HepG2 (cell line): ENCODE results near the gene UTP20. TPM values are rescaled to one million over a fixed set of nuclear protein-coding genes. Genes with fewer than 3 reads are reported as not detected.

ENCODE experiments used
- KMT2B ChIP-seq: IDR thresholded peaks from 2 replicates; pipeline ENCODE4 v1.6.1; 2016; ENCODE audit warnings: missing genetic modification reagents, missing compliant biosample characterization
- RNF2 ChIP-seq: fragments of 450-650 bp; conservative IDR thresholded peaks from 2 replicates; pipeline ENCODE4 v1.6.1; 2016; ENCODE audit warnings: low read depth
- polyA plus RNA-seq, 8 experiments: library from polyadenylated mRNA; depleted of rRNA in 3 of 8; stranded (reverse) in 7 of 8; unstranded in 1 of 8; fragments of >200 nt; fragmentation: Illumina TruSeq in 4 of 8; extraction: Trizol in 4 of 8; gene quantifications; 2 replicates each; pipeline versions ENCODE4 v1.2.1 to v1.2.3, GENCODE V29; 2011 to 2016; ENCODE audit warnings: low read depth in 4 of 8, missing spikeins in 1 of 8, mixed read lengths in 1 of 8; ENCODE audit not compliant: insufficient read depth in 1 of 8
- small RNA-seq, 3 experiments: library from RNA; depleted of rRNA; stranded (forward); fragments of <200 nt; gene quantifications; one replicate each; pipeline ENCODE3, GENCODE V24; 2012; ENCODE audit warnings: low read depth in 2 of 3, low replicate concordance in 1 of 3; ENCODE audit not compliant: insufficient read length in 3 of 3, insufficient read depth in 2 of 3
- total RNA-seq, 5 experiments: library from RNA; depleted of rRNA; stranded (reverse); fragments of >200 nt; fragmentation: Illumina TruSeq; extraction: Trizol; gene quantifications; 2 replicates each; pipeline ENCODE4 v1.2.3, GENCODE V29; 2016; ENCODE audit warnings: low read depth in 1 of 5
- TF ChIP-seq, protein P1 (sequence below): sonication (generic); formaldehyde crosslinking; IDR thresholded peaks from 2 replicates; pipeline ENCODE4 v1.5.1; 2020; ENCODE audit warnings: mild to moderate bottlenecking, missing genetic modification reagents, borderline replicate concordance

The UTP20 gene
- total and polyA plus RNA-seq, 2 of the 13 experiments (the other 11 are each of a cell fraction or from before 2014, with no cell fraction given), result 9.0 to 38.5 TPM

DNA sequence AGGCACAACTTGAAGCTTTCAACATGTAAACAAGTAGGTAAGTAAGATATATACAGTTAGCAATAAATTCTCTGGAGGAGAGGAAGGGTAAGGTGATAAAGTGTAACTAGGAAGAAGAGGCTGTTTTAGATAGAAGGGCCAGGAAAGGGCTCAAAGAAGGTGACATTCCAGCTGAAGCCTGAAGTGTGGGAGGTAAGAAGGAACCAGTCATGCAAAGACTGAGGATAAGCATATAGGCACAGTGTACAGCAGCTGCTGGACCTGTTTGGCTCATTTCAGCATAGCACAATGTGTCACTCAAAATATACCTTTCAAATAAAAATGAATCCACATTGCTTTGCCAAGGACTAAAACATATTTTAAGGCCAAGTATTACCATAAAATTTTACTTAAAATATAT, 156.2 kb downstream of the UTP20 start (continued):
- TF ChIP-seq, protein P1, sequence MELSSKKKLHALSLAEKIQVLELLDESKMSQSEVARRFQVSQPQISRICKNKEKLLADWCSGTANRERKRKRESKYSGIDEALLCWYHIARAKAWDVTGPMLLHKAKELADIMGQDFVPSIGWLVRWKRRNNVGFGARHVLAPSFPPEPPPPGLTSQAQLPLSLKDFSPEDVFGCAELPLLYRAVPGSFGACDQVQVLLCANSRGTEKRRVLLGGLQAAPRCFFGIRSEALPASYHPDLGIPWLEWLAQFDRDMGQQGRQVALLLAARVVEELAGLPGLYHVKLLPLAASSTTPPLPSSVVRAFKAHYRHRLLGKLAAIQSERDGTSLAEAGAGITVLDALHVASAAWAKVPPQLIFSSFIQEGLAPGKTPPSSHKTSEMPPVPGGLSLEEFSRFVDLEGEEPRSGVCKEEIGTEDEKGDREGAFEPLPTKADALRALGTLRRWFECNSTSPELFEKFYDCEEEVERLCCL (CRISPR knock-in tag), result no peak
- TF ChIP-seq RNF2 (no peak), KMT2B (CRISPR knock-in tag) (no peak)

Small RNAs within 50 kb of the gene (small RNA-seq; reads per million reads assigned to genes)
- gene RNU6-1068P (0 reads per million in 3 experiments), gene RPS27P23 (0 reads per million in 3 experiments)

Other genes starting within 250 kb of the UTP20 start
- not detected in 2 replicates for gene SLC5A8, start 69.9 kb upstream of the UTP20 start, total RNA-seq (2016; rRNA removed; fragmentation: Illumina TruSeq; extraction: Trizol)
- gene SLC5A8, start 69.9 kb upstream of the UTP20 start, polyA plus RNA-seq (2011; rRNA removed), result not detected in 2 replicates
- gene ARL1, start 127.7 kb downstream of the UTP20 start, total RNA-seq (2016; rRNA removed; fragmentation: Illumina TruSeq; extraction: Trizol), result 114 and 123 TPM in 2 replicates
- 62.9 and 90.9 TPM in 2 replicates for gene ARL1, start 127.7 kb downstream of the UTP20 start, polyA plus RNA-seq (2011; rRNA removed)
- not detected in 2 replicates for gene SPIC, start 195.2 kb downstream of the UTP20 start, total RNA-seq (2016; rRNA removed; fragmentation: Illumina TruSeq; extraction: Trizol)
- gene SPIC, start 195.2 kb downstream of the UTP20 start, polyA plus RNA-seq (2011; rRNA removed), result not detected in 2 replicates